Spleen (tissue), 7 donors: ENCODE measurements around the gene UBE2D2.

Experiments used
- CTCF ChIP-seq, 11 experiments: fragments of 200-600 bp in 7 of 11; fragments of 450-650 bp in 4 of 11; sonication (generic) in 4 of 11; IDR thresholded peaks in 8 of 11; conservative IDR thresholded peaks in 3 of 11; 1 replicate in 7 of 11; 2 replicates in 4 of 11; pipeline versions ENCODE4 v1.4.0 to v1.8.0; 2016 to 2021; ENCODE audit warnings: antibody characterized with exemption in 11 of 11, inconsistent platforms in 4 of 11, mild to moderate bottlenecking in 1 of 11
- POLR2A ChIP-seq, 3 donors: fragments of 450-650 bp; IDR thresholded peaks; one replicate each; pipeline ENCODE4 v1.5.1; 2017; ENCODE audit warnings: antibody characterized with exemption in 3 of 3, mild to moderate bottlenecking in 1 of 3
- donor health status: DM: no; HTN: no; CAD: no; lungs with moderate emphysema.
- donor health status: DM: no; HTN: no; CAD: no.
- donor health status: DM: no; HTN: no; CAD: no.

- TF ChIP-seq POLR2A (IDR thresholded peaks at IDR 0.05): no peak
- TF ChIP-seq CTCF (IDR thresholded peaks at IDR 0.05 in 8 of 11, conservative IDR thresholded peaks at IDR 0.05 in 3 of 11): no peak
These were observed 75.2 kb downstream of the UBE2D2 start for GRCh38 chr5:139636207-139636792.
